ENCODE data around the gene RAB40C.

The RAB40C gene

GRCh38 chr16:660132-660458, 70.2 kb downstream of the RAB40C start:
- Mint-ChIP-seq H3K27me3 (no peaks in the 10 kb centered on the region), H3K9me3 (ENCODE audit: low read depth) (no peaks in the 10 kb centered on the region), H3K4me1 (ENCODE audit: low read depth) (peaks cover 3% of the 10 kb centered on the region), H3K4me3 (no peak overlapping the region), H3K36me3 (no peaks in the 10 kb centered on the region), H3K27ac (no peak overlapping the region)

DNA sequence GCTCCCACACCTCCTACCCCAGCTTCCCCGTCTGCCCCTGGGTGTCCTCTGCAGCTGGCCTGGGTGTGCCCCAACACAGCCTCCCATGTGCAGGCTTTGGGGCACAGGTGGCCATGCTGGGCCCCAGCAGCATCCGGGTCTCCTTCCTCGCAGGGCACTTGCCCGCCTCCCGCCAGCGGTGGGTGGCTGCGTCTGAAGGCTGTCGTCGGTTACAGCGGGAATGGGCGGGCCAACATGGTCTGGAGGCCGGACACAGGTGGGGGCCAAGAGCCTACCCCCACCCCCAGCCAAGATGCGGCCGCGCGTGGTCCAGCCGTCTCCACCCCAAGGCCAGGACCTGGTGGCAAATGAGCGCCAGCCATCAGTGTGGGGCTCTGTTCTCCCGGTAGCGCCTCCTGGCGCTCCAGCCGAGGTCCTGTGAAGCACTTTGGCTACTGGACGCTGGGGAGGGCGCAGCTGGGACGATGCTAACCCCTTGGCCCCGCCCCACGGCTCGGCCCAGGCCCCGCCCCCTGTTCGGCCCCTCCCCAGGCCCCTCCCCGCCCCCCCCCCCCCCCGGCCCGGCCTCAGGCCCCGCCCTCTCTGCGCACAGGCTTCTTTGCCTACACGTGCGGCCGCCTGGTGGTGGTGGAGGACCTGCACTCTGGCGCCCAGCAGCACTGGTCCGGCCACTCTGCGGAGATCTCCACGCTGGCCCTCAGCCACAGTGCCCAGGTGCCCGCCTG, 70.8 kb downstream of the RAB40C start:
- no peak overlapping the region for H3K27ac Mint-ChIP-seq

GRCh38 chr16:661184-661821, 71.4 kb downstream of the RAB40C start:
- Mint-ChIP-seq H3K27me3 (no peaks in the 10 kb centered on the region), H3K27ac (no peak overlapping the region), H3K36me3 (no peaks in the 10 kb centered on the region), H3K4me1 (ENCODE audit: low read depth) (peaks cover 3% of the 10 kb centered on the region), H3K9me3 (ENCODE audit: low read depth) (no peaks in the 10 kb centered on the region), H3K4me3 (peak overlapping the region; percentile 27)

More for the DNA sequence above, 70.8 kb downstream of the RAB40C start:
- Mint-ChIP-seq H3K9me3 (ENCODE audit: low read depth) (no peaks in the 10 kb centered on the region), H3K4me1 (ENCODE audit: low read depth) (peaks cover 3% of the 10 kb centered on the region), H3K36me3 (no peaks in the 10 kb centered on the region), H3K4me3 (peak overlapping the region; percentile 27), H3K27me3 (no peaks in the 10 kb centered on the region)

DNA sequence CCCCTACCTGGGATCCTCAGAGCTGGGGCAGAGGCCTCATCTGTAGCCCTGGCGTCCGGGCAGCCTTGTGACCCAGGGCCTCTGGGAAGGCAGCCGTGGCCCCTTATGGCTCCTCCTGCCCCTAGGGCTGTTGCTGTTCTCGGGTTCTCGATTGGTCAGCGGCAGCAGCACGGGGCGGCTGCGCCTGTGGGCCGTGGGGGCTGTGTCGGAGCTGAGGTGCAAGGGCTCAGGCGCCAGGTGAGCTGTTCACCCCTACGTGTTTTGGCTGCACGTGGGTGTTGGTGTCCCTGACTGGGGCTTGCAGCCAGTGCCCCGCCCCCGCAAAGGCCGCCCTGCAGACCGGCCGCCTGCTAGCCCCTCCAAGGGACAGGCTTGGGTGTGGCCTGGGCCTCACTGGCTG, 72.2 kb downstream of the RAB40C start:
- no peaks in the 10 kb centered on the region for H3K9me3 Mint-ChIP-seq (ENCODE audit: low read depth)
- H3K27me3 Mint-ChIP-seq, result no peaks in the 10 kb centered on the region
- H3K27ac Mint-ChIP-seq, result no peak overlapping the region
- peaks cover 3% of the 10 kb centered on the region for H3K4me1 Mint-ChIP-seq (ENCODE audit: low read depth)
- H3K36me3 Mint-ChIP-seq, result no peaks in the 10 kb centered on the region
- H3K4me3 Mint-ChIP-seq, result no peak overlapping the region

GRCh38 chr16:662597-662996, 72.7 kb downstream of the RAB40C start:
- Mint-ChIP-seq H3K4me1 (ENCODE audit: low read depth) (peaks cover 5% of the 10 kb centered on the region), H3K4me3 (no peak overlapping the region), H3K27ac (no peak overlapping the region), H3K27me3 (no peaks in the 10 kb centered on the region), H3K9me3 (ENCODE audit: low read depth) (no peaks in the 10 kb centered on the region), H3K36me3 (no peaks in the 10 kb centered on the region)

DNA sequence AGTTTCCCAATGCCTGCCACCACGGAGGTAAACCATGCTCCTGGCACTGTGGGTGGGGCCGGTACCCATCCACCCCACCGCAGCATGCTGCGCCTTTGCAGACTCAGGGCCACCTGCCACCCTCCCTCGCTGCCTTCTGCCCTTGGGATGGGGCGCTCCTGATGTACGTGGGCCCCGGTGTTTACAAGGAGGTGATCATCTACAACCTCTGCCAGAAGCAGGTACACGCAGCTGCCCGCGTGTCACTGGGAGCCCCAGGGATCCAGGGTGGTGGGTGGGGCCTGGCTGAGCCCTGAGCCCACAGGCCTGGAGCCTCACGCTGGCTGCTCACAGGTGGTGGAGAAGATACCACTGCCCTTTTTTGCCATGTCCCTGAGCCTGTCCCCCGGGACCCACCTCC, 76.7 kb downstream of the RAB40C start:
- Mint-ChIP-seq H3K36me3 (no peaks in the 10 kb centered on the region), H3K27ac (no peak overlapping the region), H3K4me1 (ENCODE audit: low read depth) (peaks cover 6% of the 10 kb centered on the region), H3K9me3 (ENCODE audit: low read depth) (no peaks in the 10 kb centered on the region), H3K4me3 (no peak overlapping the region), H3K27me3 (no peaks in the 10 kb centered on the region)

DNA sequence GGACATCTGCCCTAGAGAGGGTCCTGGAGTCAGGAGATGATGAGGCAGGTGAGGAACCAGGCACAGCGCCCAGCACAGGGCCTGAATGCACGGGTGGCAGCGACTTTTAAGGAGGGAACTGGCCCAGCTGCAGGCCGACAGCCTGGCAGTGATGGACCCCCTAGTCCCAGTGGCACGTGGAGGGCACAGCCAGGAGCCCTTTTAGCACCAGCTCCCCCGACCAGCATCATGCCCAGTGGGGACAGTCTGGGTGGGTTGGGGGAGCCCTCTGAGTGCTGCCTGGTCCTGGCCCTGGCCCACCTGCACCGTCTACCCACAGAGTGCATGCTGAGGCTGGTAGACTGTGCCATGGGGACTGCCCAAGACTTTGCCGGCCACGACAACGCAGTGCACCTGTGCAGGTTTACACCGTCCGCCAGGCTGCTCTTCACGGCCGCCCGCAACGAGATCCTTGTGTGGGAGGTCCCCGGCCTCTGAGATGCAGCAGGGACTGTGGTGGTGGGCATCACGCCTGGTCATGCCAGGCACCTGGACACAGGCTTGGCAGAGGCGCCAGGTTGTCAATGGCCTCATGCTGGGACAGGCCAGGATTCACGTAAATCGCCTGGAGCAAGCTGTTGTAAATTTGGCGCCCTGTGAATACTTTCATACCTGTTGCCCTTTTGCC, 77.4 kb downstream of the RAB40C start:
- H3K4me3 Mint-ChIP-seq, result peak overlapping the region; percentile 81
- H3K9me3 Mint-ChIP-seq (ENCODE audit: low read depth), result no peaks in the 10 kb centered on the region
- no peaks in the 10 kb centered on the region for H3K27me3 Mint-ChIP-seq
- peak overlapping the region; percentile 82 for H3K27ac Mint-ChIP-seq
- peaks cover 6% of the 10 kb centered on the region for H3K4me1 Mint-ChIP-seq (ENCODE audit: low read depth)
- H3K36me3 Mint-ChIP-seq, result no peaks in the 10 kb centered on the region

DNA sequence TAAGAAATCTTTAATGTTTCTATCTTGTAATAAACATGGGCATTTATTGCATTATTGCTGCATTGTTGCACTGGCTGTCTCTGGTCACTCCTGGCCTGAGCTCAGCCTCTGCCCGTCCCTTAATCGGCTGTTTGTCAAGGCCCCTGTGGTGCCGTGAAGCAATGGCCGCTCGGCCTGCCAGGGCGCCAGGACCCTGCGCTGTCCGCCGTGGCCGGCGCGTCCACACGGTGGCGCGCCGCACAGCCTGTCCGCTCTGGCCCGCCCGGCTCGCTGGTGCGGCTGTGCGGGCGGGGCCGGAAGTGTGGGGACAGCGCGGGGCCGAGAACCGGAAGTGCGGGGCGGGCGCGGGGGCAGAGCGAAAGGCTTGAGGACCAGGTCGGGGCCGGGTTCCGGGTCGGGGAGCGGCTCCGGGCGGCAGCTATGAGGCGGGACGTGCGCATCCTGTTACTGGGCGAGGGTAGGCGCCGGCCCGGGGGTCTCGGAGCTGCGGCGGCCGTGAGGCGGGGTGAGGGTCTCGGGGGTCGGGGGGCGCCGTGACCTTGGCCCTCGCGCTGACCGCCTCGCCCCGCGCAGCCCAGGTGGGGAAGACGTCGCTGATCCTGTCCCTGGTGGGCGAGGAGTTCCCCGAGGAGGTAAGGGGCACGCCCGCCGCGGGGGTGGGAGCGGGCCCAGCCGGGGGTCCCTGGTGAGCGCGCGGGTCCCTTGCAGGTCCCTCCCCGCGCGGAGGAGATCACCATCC, 78.1 kb downstream of the RAB40C start, which contains the start of gene RHOT2:
Gene RHOT2, plus strand, starts transcription at position 353 of the 739 bp plus-strand sequence. Its CDS starts 68 bp downstream, at position 421.
- no peaks in the 10 kb centered on the region for H3K9me3 Mint-ChIP-seq (ENCODE audit: low read depth)
- no peaks in the 10 kb centered on the region for H3K36me3 Mint-ChIP-seq
- H3K27me3 Mint-ChIP-seq, result no peaks in the 10 kb centered on the region
- peaks cover 6% of the 10 kb centered on the region for H3K4me1 Mint-ChIP-seq (ENCODE audit: low read depth)
- H3K27ac Mint-ChIP-seq, result peak within 1 kb of the TSS; percentile 82
- H3K4me3 Mint-ChIP-seq, result peak within 1 kb of the TSS; percentile 81

DNA sequence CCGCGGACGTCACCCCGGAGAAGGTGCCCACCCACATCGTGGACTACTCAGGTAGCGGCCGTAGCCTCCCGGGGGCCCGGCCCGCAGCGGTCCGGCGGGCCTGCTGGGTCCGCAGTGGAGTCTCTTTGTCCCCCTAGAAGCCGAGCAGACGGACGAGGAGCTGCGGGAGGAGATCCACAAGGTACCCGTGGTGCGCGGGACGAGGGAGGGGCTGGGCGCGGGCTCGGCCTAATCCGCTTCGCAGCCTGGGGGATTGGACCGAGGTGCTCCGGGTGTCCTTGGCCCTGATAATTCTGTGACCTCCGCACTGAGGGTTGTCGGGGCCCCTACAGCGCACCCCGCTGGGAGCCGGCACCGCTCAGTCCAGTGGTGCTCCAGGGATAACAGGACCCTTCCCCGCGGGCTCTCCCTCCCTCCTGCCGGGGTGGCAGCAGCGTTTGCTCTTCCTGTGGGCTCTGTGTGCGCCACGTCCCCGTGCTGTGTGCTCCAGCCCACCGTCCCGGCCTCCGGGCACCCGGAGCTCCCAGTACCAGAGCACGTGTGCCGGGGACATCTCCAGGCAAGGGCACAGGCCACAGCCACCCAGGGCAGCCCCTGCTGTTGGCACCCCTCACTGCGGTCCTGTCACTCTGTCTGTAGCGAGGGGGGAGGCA, 78.8 kb downstream of the RAB40C start:
- Mint-ChIP-seq H3K4me1 (ENCODE audit: low read depth) (peaks cover 6% of the 10 kb centered on the region), H3K27me3 (no peaks in the 10 kb centered on the region), H3K9me3 (ENCODE audit: low read depth) (no peaks in the 10 kb centered on the region), H3K4me3 (peak overlapping the region; percentile 79), H3K36me3 (no peaks in the 10 kb centered on the region), H3K27ac (no peak overlapping the region)

GRCh38 chr16:669666-670065, 79.8 kb downstream of the RAB40C start:
- H3K9me3 Mint-ChIP-seq (ENCODE audit: low read depth), result no peaks in the 10 kb centered on the region
- no peaks in the 10 kb centered on the region for H3K27me3 Mint-ChIP-seq
- H3K4me1 Mint-ChIP-seq (ENCODE audit: low read depth), result peaks cover 6% of the 10 kb centered on the region
- no peaks in the 10 kb centered on the region for H3K36me3 Mint-ChIP-seq
- peak overlapping the region; percentile 79 for H3K4me3 Mint-ChIP-seq
- H3K27ac Mint-ChIP-seq, result no peak overlapping the region

- Mint-ChIP-seq H3K36me3 (no peaks in the 10 kb centered on the region), H3K9me3 (ENCODE audit: low read depth) (no peaks in the 10 kb centered on the region), H3K27me3 (no peaks in the 10 kb centered on the region)
Observed at GRCh38 chr16:670485-671352, 80.9 kb downstream of the RAB40C start.

DNA sequence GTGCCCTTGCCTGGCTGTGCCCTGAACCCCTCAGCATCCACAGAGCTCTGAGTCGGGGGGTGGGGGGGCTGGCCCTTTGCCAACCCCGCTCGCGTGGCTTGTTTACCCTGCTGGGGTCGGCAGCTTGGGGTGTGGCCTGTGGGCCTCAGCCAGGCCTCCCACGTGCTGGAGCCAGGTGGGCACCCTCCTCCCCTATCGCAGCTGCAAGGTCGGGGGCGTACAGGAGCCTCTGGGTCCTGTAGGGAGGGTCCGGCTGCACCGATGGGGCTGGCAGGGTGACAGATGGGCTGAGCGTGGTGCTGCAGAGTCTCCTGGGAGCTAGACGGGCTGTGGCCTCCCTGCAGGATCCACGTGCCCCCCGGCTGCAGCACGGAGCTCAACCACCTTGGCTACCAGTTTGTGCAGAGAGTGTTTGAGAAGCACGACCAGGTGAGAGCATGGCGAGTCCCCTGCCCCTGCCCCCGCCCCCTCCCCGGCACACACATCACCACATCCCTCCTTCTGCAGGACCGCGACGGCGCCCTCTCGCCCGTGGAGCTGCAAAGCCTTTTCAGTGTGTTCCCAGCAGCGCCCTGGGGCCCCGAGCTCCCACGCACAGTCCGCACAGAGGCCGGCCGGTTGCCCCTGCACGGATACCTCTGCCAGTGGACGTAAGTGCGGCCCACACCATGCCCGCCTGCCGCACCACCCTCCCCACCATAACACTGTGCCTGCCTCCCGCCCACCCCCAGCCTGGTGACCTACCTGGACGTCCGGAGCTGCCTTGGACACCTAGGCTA, 81.7 kb downstream of the RAB40C start:
- Mint-ChIP-seq H3K9me3 (ENCODE audit: low read depth) (no peaks in the 10 kb centered on the region), H3K36me3 (no peaks in the 10 kb centered on the region), H3K4me3 (no peak overlapping the region), H3K27ac (no peak overlapping the region), H3K4me1 (ENCODE audit: low read depth) (peaks cover 9% of the 10 kb centered on the region), H3K27me3 (no peaks in the 10 kb centered on the region)

More at GRCh38 chr16:670485-671352, 80.9 kb downstream of the RAB40C start:
- peaks cover 9% of the 10 kb centered on the region for H3K4me1 Mint-ChIP-seq (ENCODE audit: low read depth)
- no peak overlapping the region for H3K27ac Mint-ChIP-seq
- H3K4me3 Mint-ChIP-seq, result peak overlapping the region; percentile 56

DNA sequence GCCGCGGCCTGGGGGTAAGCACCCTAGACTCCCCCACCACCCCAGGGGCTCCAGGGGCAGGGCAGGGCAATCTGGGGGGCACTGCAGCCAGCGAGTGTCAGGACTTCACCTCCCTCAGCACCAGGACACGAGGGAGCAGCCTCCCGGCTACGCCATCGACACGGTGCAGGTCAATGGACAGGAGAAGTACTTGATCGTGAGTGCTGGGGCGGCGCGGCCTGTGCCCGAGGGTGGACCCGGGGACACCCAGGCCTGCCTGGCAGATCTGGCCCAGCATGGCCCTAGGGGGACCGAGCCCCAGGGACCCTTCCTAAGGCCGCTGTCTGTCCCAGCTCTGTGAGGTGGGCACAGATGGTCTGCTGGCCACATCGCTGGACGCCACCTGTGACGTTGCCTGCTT, 82.5 kb downstream of the RAB40C start:
- Mint-ChIP-seq H3K4me3 (no peak overlapping the region), H3K4me1 (ENCODE audit: low read depth) (peaks cover 9% of the 10 kb centered on the region), H3K36me3 (no peaks in the 10 kb centered on the region), H3K27me3 (no peaks in the 10 kb centered on the region), H3K27ac (no peak overlapping the region), H3K9me3 (ENCODE audit: low read depth) (no peaks in the 10 kb centered on the region)

All from activated naive CD8-positive, alpha-beta T cell (primary cell).